ENCODE results near the gene SELENOH. TPM values are rescaled to one million over a fixed set of nuclear protein-coding genes. Genes with fewer than 3 reads are reported as not detected.

SELENOH gene
- total and polyA plus RNA-seq, 9 of the 15 experiments (the other 6 are each of a cell fraction or from before 2014, with no cell fraction given), result 16.6 to 299 (median 118) TPM

- TF ChIP-seq CHD7 (IDR thresholded peaks at IDR 0.05; ENCODE audit: low read depth, low read length), result no peak
- TF ChIP-seq NCOA1 (IDR thresholded peaks at IDR 0.05; ENCODE audit: low read depth), result no peak
- TF ChIP-seq, protein P1, sequence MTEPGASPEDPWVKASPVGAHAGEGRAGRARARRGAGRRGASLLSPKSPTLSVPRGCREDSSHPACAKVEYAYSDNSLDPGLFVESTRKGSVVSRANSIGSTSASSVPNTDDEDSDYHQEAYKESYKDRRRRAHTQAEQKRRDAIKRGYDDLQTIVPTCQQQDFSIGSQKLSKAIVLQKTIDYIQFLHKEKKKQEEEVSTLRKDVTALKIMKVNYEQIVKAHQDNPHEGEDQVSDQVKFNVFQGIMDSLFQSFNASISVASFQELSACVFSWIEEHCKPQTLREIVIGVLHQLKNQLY (CRISPR knock-in tag; conservative IDR thresholded peaks at IDR 0.05), result no peak
- no peak for TF ChIP-seq SMARCB1 (IDR thresholded peaks at IDR 0.05; ENCODE audit: insufficient read length, low read depth)
- TF ChIP-seq FOXK2 (conservative IDR thresholded peaks at IDR 0.05 in 1 of 2, IDR thresholded peaks at IDR 0.05 in 1 of 2; ENCODE audit: low read depth in 2 of 2), result no peak
Observed at GRCh38 chr11:57727185-57727584, 14.1 kb upstream of the SELENOH start (continued).

All from K562 (cell line).